Measurements from ENCODE around the gene CHP2. TPM values are rescaled to one million over a fixed set of nuclear protein-coding genes. Genes with fewer than 3 reads are reported as not detected.
A peak's percentile ranks its signal among the peaks of the same experiment; 100 is the strongest.
"Not testable (repeated sequence)": the region's sequence is repeated elsewhere in the genome, so short reads cannot be mapped to it uniquely, and the experiment has no call there.

CHP2 gene
- total RNA-seq, 4 donors from 2014 or later, result 60.3 to 102 (median 99.6) TPM

- peaks cover 9% of the 10 kb centered on the region for H3K27me3 ChIP-seq
- no peak for TF ChIP-seq POLR2A (IDR thresholded peaks at IDR 0.05)
- no peak for TF ChIP-seq CTCF (IDR thresholded peaks at IDR 0.05)
- TF ChIP-seq EP300 (IDR thresholded peaks at IDR 0.05), result no peak
- TF ChIP-seq POLR2AphosphoS5 (IDR thresholded peaks at IDR 0.05), result no peak
- no peak for DNase-seq (ENCODE audit: low spot score in 2 of 2)
- no peaks in the 10 kb centered on the region for H3K9me3 ChIP-seq
- WGBS, result 30% methylated on average over 4 of the region's 4 CpGs
- H3K4me3 ChIP-seq, result no peak overlapping the region
- no peaks in the 10 kb centered on the region for H3K4me1 ChIP-seq
- H3K27ac ChIP-seq, result no peak overlapping the region
- no peaks in the 10 kb centered on the region for H3K36me3 ChIP-seq
Measured at GRCh38 chr16:23742766-23743165, 12.1 kb upstream of the CHP2 start.

- no peaks in the 10 kb centered on the region for H3K9me3 ChIP-seq
- no peak overlapping the region for H3K27ac ChIP-seq
- H3K4me3 ChIP-seq, result no peak overlapping the region
- no peak for DNase-seq (ENCODE audit: low spot score in 2 of 2)
- peaks cover 9% of the 10 kb centered on the region for H3K27me3 ChIP-seq
- H3K4me1 ChIP-seq, result no peaks in the 10 kb centered on the region
- 85% methylated on average over 4 of the region's 4 CpGs for WGBS
- TF ChIP-seq CTCF (IDR thresholded peaks at IDR 0.05) (no peak), EP300 (IDR thresholded peaks at IDR 0.05) (no peak), POLR2A (IDR thresholded peaks at IDR 0.05) (no peak), POLR2AphosphoS5 (IDR thresholded peaks at IDR 0.05) (no peak)
- no peaks in the 10 kb centered on the region for H3K36me3 ChIP-seq
Measured at GRCh38 chr16:23745263-23745662, 9.6 kb upstream of the CHP2 start.

GRCh38 chr16:23748630-23749029 lies 6.2 kb upstream of the CHP2 start:
- TF ChIP-seq POLR2A (IDR thresholded peaks at IDR 0.05) (no peak), EP300 (IDR thresholded peaks at IDR 0.05) (no peak), POLR2AphosphoS5 (IDR thresholded peaks at IDR 0.05) (no peak), CTCF (IDR thresholded peaks at IDR 0.05) (no peak)
- WGBS, result 78% methylated on average over 1 of the region's 1 CpG
- no peaks in the 10 kb centered on the region for H3K9me3 ChIP-seq
- no peak overlapping the region for H3K27ac ChIP-seq
- no peaks in the 10 kb centered on the region for H3K36me3 ChIP-seq
- DNase-seq (ENCODE audit: low spot score in 2 of 2), result no peak
- H3K4me1 ChIP-seq, result no peaks in the 10 kb centered on the region
- H3K4me3 ChIP-seq, result no peak overlapping the region
- H3K27me3 ChIP-seq, result peaks cover 12% of the 10 kb centered on the region

GRCh38 chr16:23751053-23751452 lies 3.8 kb upstream of the CHP2 start:
- H3K36me3 ChIP-seq; H3K4me3 ChIP-seq; H3K9me3 ChIP-seq; DNase-seq (ENCODE audit: low spot score in 2 of 2); H3K27ac ChIP-seq: not testable (repeated sequence)
- Histone ChIP-seq H3K4me1 (peaks cover 10% of the 10 kb centered on the region), H3K27me3 (peaks cover 24% of the 10 kb centered on the region)
- WGBS, result 100% methylated on average over 1 of the region's 1 CpG

GRCh38 chr16:23753908-23754593 lies 775 bp upstream of the CHP2 start:
- H3K27ac ChIP-seq, result peak overlapping the region; percentile 2
- H3K27me3 ChIP-seq, result peaks cover 33% of the 10 kb centered on the region
- no peaks in the 10 kb centered on the region for H3K36me3 ChIP-seq
- peak overlapping the region; percentile 37 for H3K4me3 ChIP-seq
- no peaks in the 10 kb centered on the region for H3K9me3 ChIP-seq
- TF ChIP-seq POLR2AphosphoS5 (IDR thresholded peaks at IDR 0.05), result no peak
- TF ChIP-seq EP300 (IDR thresholded peaks at IDR 0.05), result no peak
- TF ChIP-seq CTCF (IDR thresholded peaks at IDR 0.05), result no peak
- no peak for TF ChIP-seq POLR2A (IDR thresholded peaks at IDR 0.05)
- peaks cover 10% of the 10 kb centered on the region for H3K4me1 ChIP-seq
- DNase-seq (ENCODE audit: low spot score in 2 of 2), result no peak
- WGBS, result 41% methylated on average over 17 of the region's 17 CpGs

GRCh38 chr16:23755484-23755809 lies 621 bp downstream of the CHP2 start:
- Histone ChIP-seq H3K36me3 (no peaks in the 10 kb centered on the region), H3K27ac (peak overlapping the region; percentile 2), H3K4me3 (peak overlapping the region; percentile 37), H3K9me3 (no peaks in the 10 kb centered on the region), H3K27me3 (peaks cover 33% of the 10 kb centered on the region), H3K4me1 (peaks cover 10% of the 10 kb centered on the region)
- 38% methylated on average over 13 of the region's 15 CpGs for WGBS
- TF ChIP-seq CTCF (IDR thresholded peaks at IDR 0.05) (no peak), POLR2A (IDR thresholded peaks at IDR 0.05) (no peak), EP300 (IDR thresholded peaks at IDR 0.05) (no peak), POLR2AphosphoS5 (IDR thresholded peaks at IDR 0.05) (no peak)
- DNase-seq (ENCODE audit: low spot score in 2 of 2), result no peak
